ENCODE data around the gene SFXN4.
"Not testable (repeated sequence)": the region's sequence is repeated elsewhere in the genome, so short reads cannot be mapped to it uniquely, and the experiment has no call there.

Gene SFXN4

GRCh38 chr10:119190954-119191785 is 25.7 kb upstream of the SFXN4 start:
- no peak for DNase-seq (ENCODE audit: low spot score)

- no peak for DNase-seq (ENCODE audit: low spot score)
These were observed 24.8 kb upstream of the SFXN4 start for GRCh38 chr10:119190353-119190752.

GRCh38 chr10:119189811-119190282 is 24.3 kb upstream of the SFXN4 start:
- DNase-seq (ENCODE audit: low spot score) = no peak

- no peak for DNase-seq (ENCODE audit: low spot score)
These were observed 18.3 kb upstream of the SFXN4 start for GRCh38 chr10:119183664-119184412.

GRCh38 chr10:119180850-119181400 is 15.4 kb upstream of the SFXN4 start:
- DNase-seq (ENCODE audit: low spot score) = not testable (repeated sequence)

- DNase-seq (ENCODE audit: low spot score) = peak; percentile 93
These were observed 13.0 kb upstream of the SFXN4 start, which contains the start of gene PRDX3 for GRCh38 chr10:119178372-119179119. Gene PRDX3 (minus strand): TSS chr10:119178812. CDS start chr10:119178790, 22 bp downstream.

- no peak for DNase-seq (ENCODE audit: low spot score)
These were observed 12.3 kb upstream of the SFXN4 start for GRCh38 chr10:119177708-119178371.

- DNase-seq (ENCODE audit: low spot score) = no peak
These were observed 10.7 kb upstream of the SFXN4 start for GRCh38 chr10:119176166-119176565.

- DNase-seq (ENCODE audit: low spot score) = no peak
These were observed 8.6 kb upstream of the SFXN4 start for GRCh38 chr10:119174109-119174508.

GRCh38 chr10:119167041-119167440 is 1.5 kb upstream of the SFXN4 start:
- DNase-seq (ENCODE audit: low spot score) = no peak

GRCh38 chr10:119166564-119166963 is 1.1 kb upstream of the SFXN4 start:
- no peak for DNase-seq (ENCODE audit: low spot score)

GRCh38 chr10:119166118-119166500 is 595 bp upstream of the SFXN4 start:
- no peak for DNase-seq (ENCODE audit: low spot score)

- DNase-seq (ENCODE audit: low spot score) = no peak
These were observed 2.9 kb downstream of the SFXN4 start for GRCh38 chr10:119162452-119163092.

- no peak for DNase-seq (ENCODE audit: low spot score)
These were observed 3.6 kb downstream of the SFXN4 start for GRCh38 chr10:119161680-119162451.

GRCh38 chr10:119159332-119159731 is 6.2 kb downstream of the SFXN4 start:
- DNase-seq (ENCODE audit: low spot score) = no peak

- DNase-seq (ENCODE audit: low spot score) = no peak
These were observed 11.9 kb downstream of the SFXN4 start for GRCh38 chr10:119153661-119154060.

- no peak for DNase-seq (ENCODE audit: low spot score)
These were observed 12.5 kb downstream of the SFXN4 start for GRCh38 chr10:119153041-119153440.

GRCh38 chr10:119151601-119152000 is 13.9 kb downstream of the SFXN4 start:
- not testable (repeated sequence) for DNase-seq (ENCODE audit: low spot score)

- DNase-seq (ENCODE audit: low spot score) = peak; percentile 34
These were observed 15.8 kb downstream of the SFXN4 start for GRCh38 chr10:119149729-119150128.

GRCh38 chr10:119149157-119149556 is 16.4 kb downstream of the SFXN4 start:
- no peak for DNase-seq (ENCODE audit: low spot score)
